ENCODE data around the gene GPR26.

The GPR26 gene

DNA sequence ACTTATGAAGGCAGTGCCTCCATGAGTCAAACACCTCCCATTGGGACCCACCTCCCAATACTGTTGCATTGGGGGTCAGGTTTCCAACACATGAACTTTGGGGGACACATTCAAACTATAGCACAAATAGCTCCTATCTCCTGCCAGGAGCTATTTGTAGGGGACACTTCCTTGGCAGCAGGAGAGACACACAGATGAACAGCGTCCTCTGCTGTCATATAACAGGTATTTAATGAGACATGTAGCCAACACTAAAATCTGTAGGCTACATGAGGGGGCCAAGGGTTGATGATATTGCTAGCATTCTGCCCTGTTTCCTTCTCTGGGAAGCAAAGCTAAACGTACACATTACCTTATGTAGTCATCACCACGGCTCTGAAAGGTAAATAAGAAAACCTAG, 2.6 kb upstream of the GPR26 start:
- TF ChIP-seq, protein P1, sequence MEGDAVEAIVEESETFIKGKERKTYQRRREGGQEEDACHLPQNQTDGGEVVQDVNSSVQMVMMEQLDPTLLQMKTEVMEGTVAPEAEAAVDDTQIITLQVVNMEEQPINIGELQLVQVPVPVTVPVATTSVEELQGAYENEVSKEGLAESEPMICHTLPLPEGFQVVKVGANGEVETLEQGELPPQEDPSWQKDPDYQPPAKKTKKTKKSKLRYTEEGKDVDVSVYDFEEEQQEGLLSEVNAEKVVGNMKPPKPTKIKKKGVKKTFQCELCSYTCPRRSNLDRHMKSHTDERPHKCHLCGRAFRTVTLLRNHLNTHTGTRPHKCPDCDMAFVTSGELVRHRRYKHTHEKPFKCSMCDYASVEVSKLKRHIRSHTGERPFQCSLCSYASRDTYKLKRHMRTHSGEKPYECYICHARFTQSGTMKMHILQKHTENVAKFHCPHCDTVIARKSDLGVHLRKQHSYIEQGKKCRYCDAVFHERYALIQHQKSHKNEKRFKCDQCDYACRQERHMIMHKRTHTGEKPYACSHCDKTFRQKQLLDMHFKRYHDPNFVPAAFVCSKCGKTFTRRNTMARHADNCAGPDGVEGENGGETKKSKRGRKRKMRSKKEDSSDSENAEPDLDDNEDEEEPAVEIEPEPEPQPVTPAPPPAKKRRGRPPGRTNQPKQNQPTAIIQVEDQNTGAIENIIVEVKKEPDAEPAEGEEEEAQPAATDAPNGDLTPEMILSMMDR (IDR thresholded peaks at IDR 0.05; ENCODE audit: insufficient read depth, low read depth, low read length, missing control alignments): no peak
- no peak overlapping the region for H3K4me3 ChIP-seq (ENCODE audit: low read length)
- DNase-seq (ENCODE audit: low read depth): no peak

DNA sequence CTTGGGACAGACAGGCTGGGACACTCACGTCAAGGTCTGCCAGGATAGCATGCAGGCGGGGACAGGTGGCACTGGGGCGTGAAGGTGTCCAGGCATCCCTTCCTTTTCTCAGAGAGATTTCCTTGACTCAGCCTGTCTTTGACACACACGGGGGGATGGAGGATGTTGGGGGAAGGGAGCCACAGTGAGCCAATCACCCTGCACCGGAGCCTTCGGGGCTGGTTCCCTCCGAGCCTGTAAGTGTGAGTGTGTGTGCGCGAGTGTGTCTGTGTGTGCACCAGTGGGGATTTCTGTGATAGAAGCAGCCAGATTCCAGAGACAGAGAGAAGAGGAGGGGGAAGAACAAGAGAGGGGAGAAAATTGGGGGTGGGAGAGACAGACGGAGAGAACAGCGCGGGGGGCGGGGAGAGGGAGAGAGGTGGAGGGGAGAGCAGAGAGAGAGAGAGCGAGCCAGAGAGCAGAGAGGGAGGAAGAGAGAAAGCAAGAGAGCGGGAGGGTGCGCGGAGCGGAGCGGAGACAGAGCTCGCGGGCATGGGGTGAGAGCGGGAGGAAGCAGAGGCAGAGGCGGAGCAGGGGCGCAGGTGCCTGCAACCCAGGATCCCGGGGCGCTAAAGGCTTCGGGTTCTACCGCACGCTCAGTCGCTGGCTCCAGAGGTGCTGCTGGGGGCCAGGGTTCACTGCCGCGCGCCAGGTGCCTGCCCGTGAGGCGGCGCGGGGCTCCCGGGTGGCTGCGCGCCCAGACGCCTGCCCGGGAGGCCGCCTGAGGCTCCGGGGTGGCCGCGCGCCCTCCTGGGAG, 466 bp upstream of the GPR26 start:
- H3K4me3 ChIP-seq (ENCODE audit: low read length): no peak overlapping the region
- no peak for DNase-seq (ENCODE audit: low read depth)
- TF ChIP-seq, protein P1 (IDR thresholded peaks at IDR 0.05; ENCODE audit: insufficient read depth, low read depth, low read length, missing control alignments): no peak

- no peak for DNase-seq (ENCODE audit: low read depth)
- TF ChIP-seq, protein P1 (IDR thresholded peaks at IDR 0.05; ENCODE audit: insufficient read depth, low read depth, low read length, missing control alignments): no peak
- no peak overlapping the region for H3K4me3 ChIP-seq (ENCODE audit: low read length)
Measured at GRCh38 chr10:123669886-123670285, 3.7 kb downstream of the GPR26 start.

DNA sequence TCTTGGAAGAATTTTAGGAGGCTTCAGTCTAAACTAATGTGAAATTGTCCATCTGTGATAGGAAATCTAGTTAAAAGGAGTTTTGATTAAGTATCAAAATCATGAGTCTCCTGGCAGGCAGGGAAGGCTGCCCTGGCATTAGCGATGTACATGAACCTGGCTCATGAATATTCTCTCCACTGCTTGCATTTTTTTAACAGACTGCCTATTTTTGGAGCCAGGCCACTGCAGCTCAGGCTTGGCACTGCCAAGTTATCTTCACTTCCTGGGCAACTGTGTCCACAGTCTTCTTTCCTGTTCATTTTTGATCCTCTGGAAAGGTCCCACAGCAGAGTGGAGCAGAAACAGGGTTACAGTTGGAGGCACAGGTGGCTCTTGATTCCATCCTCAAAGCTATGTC, 7.0 kb downstream of the GPR26 start:
- no peak overlapping the region for H3K4me3 ChIP-seq (ENCODE audit: low read length)
- no peak for DNase-seq (ENCODE audit: low read depth)
- TF ChIP-seq, protein P1 (IDR thresholded peaks at IDR 0.05; ENCODE audit: insufficient read depth, low read depth, low read length, missing control alignments): no peak

DNA sequence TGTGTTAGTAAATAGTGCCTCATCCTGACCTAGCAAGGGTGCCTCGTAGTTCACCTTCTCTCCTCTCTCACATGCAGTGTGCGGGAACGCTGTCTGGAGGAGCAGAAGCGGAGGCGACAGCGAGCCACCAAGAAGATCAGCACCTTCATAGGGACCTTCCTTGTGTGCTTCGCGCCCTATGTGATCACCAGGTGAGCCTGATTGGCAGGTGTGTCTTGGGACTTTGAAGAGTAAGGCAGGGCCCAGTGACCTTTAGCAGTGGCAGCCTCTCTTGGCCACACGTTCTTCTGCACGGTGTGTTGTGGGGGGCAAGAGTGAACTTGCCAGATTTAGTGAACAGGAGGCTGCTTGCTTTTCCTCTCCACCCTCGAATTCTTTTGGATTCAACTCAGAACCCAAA, 8.6 kb downstream of the GPR26 start:
- TF ChIP-seq, protein P1 (IDR thresholded peaks at IDR 0.05; ENCODE audit: insufficient read depth, low read depth, low read length, missing control alignments): no peak
- no peak overlapping the region for H3K4me3 ChIP-seq (ENCODE audit: low read length)

GRCh38 chr10:123675811-123676210, 9.7 kb downstream of the GPR26 start:
- H3K4me3 ChIP-seq (ENCODE audit: low read length): no peak overlapping the region
- DNase-seq (ENCODE audit: low read depth): no peak
- TF ChIP-seq, protein P1 (IDR thresholded peaks at IDR 0.05; ENCODE audit: insufficient read depth, low read depth, low read length, missing control alignments): no peak

More for the DNA sequence above, 8.6 kb downstream of the GPR26 start:
- DNase-seq (ENCODE audit: low read depth): no peak

- no peak for DNase-seq (ENCODE audit: low read depth)
- TF ChIP-seq, protein P1 (IDR thresholded peaks at IDR 0.05; ENCODE audit: insufficient read depth, low read depth, low read length, missing control alignments): no peak
- no peak overlapping the region for H3K4me3 ChIP-seq (ENCODE audit: low read length)
Measured at GRCh38 chr10:123677556-123677955, 11.4 kb downstream of the GPR26 start.
